Stomach (tissue), 4 donors: Measurements from ENCODE around the gene FXR2.

Experiments
- CTCF ChIP-seq, 7 experiments: fragments of 450-650 bp in 4 of 7; fragments of 200-600 bp in 3 of 7; sonication (generic) in 3 of 7; IDR thresholded peaks; one replicate each; pipeline ENCODE4 v1.5.1; 2016 to 2019; ENCODE audit warnings: antibody characterized with exemption in 7 of 7, control low read depth in 2 of 7, mild to moderate bottlenecking in 1 of 7
- EP300 ChIP-seq: sonication (generic); formaldehyde crosslinking; IDR thresholded peaks from one replicate; pipeline ENCODE4 v1.6.1; 2017; ENCODE audit warnings: antibody characterized with exemption
- POLR2A ChIP-seq, 4 donors: fragments of 450-650 bp; IDR thresholded peaks; one replicate each; pipeline ENCODE4 v1.6.1; 2016; ENCODE audit warnings: antibody characterized with exemption in 4 of 4, control low read depth in 2 of 4, mild to moderate bottlenecking in 1 of 4, moderate library complexity in 1 of 4
- POLR2AphosphoS5 ChIP-seq, 3 donors: sonication (generic); formaldehyde crosslinking; IDR thresholded peaks; one replicate each; pipeline ENCODE4 v1.6.1; 2016; ENCODE audit warnings: antibody characterized with exemption in 3 of 3

GRCh38 chr17:7592422-7593021, 22.2 kb downstream of the FXR2 start:
- TF ChIP-seq CTCF (IDR thresholded peaks at IDR 0.05) (no peak), POLR2AphosphoS5 (IDR thresholded peaks at IDR 0.05) (no peak), POLR2A (IDR thresholded peaks at IDR 0.05) (no peak), EP300 (no peak)
